Aortic smooth muscle cell (primary cell): ENCODE results near the gene TGIF1. TPM values are rescaled to one million over a fixed set of nuclear protein-coding genes. Genes with fewer than 3 reads are reported as not detected.

Experiments used
- total RNA-seq: library from RNA; depleted of rRNA; stranded (reverse); fragments of >200 nt; gene quantifications from 2 replicates; pipeline ENCODE4 v1.2.3, GENCODE V29; 2014

TGIF1 gene
- total RNA-seq: 62.9 and 73.6 TPM in 2 replicates

DNA sequence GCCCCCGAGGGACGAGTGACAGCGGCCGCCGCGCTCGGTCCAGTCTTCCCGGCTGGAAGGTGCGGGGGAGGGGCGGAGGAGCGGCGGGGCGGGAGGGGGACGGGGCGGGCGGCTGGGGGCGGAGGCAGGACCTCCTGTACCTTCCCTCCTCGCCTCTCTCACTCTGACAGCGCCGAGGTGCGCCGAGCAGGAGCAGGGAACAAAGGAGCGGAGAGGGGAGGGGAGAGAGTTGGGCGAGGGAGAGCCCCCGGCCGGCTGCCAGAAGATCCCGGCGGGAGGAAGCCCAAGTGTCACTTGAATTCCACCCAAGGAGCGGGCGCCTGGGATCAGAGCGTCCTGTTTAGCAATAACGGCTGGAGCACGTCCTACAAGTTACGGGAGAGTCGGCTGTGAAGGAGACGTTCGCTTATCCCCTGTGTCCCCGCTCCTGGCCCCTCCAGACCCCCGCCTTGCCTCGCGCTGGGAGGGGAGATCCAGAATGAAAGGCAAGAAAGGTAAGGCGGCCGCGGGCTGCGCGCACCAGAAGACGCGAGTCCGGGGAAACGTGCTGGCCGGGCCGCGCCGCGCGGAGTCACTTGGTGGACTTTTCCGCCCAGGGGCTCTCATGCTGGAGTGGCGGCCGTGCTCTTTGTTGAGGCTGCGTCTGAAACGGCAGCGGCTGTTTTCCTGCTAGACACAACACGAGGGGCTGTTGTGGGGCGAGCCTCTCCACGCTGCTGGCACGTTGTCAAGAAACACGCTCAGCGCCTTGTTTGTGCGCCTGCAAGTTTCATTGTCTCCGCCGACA lies at the start of gene TGIF1:
TGIF1 (plus strand) TSS at position 161 of the 787 bp plus-strand sequence; CDS start at position 479, 318 bp downstream.

Other genes with a start within 250 kb of the TGIF1 start
- 1.9 and 2.4 TPM in 2 replicates for gene MYOM1, start 230.2 kb upstream of the TGIF1 start, total RNA-seq
- 1,492 and 1,598 TPM in 2 replicates for gene MYL12A, start 202.4 kb upstream of the TGIF1 start, total RNA-seq
- 608 and 668 TPM in 2 replicates for gene MYL12B, start 188.0 kb upstream of the TGIF1 start, total RNA-seq